H1 (cell line): ENCODE measurements around the gene USP24. TPM values are rescaled to one million over a fixed set of nuclear protein-coding genes. Genes with fewer than 3 reads are reported as not detected.

Experiments used
- CTCF ChIA-PET: fragments of 300-600 bp; sonication (Branson Sonifier 250); formaldehyde crosslinking; loops from one replicate; lab custom pipeline; 2021; ENCODE audit not compliant: partially characterized antibody; lab: Charles Lee
- POLR2A ChIA-PET: fragments of 300-600 bp; sonication (Branson Sonifier 250); formaldehyde crosslinking; loops from one replicate; lab custom pipeline; 2021; ENCODE audit warnings: inconsistent platforms; ENCODE audit not compliant: partially characterized antibody; lab: Charles Lee
- DNase-seq, 2 experiments: peaks; one replicate each; pipeline versions ENCODE4 v3.0.0 to v3.0.0-alpha.2; 2010 to 2022; ENCODE audit warnings: low spot score in 2 of 2, low read depth in 1 of 2, mixed read lengths in 1 of 2
- FAIRE-seq: peaks from 2 replicates; lab custom pipeline; 2011; peaks lifted over from hg19 to GRCh38; lab: Jason Lieb, UNC
- H2AFZ ChIP-seq: 2 replicates; pipeline ENCODE4 v1.8.1; 2012; ENCODE audit warnings: low read length, inconsistent platforms
- H2AK5ac ChIP-seq: 2 replicates; pipeline ENCODE4 v1.6.1; 2013; ENCODE audit warnings: low read depth, low read length
- H2BK120ac ChIP-seq: replicated peaks from 2 replicates; pipeline ENCODE3; 2013; ENCODE audit warnings: low read depth, low read length, inconsistent platforms
- H2BK12ac ChIP-seq: 2 replicates; pipeline ENCODE4 v1.6.1; 2013; ENCODE audit warnings: low read depth, low read length
- H2BK15ac ChIP-seq: 2 replicates; pipeline ENCODE4 v1.6.1; 2013; ENCODE audit warnings: low read length
- H2BK20ac ChIP-seq: 2 replicates; pipeline ENCODE4 v1.6.1; 2013; ENCODE audit warnings: low read length
- H2BK5ac ChIP-seq: 2 replicates; pipeline ENCODE4 v1.6.1; 2013; ENCODE audit warnings: low read depth, low read length
- H3K14ac ChIP-seq: 2 replicates; pipeline ENCODE4 v1.6.1; 2013; ENCODE audit warnings: inconsistent platforms; ENCODE audit not compliant: insufficient read length
- H3K18ac ChIP-seq: 2 replicates; pipeline ENCODE4 v1.6.1; 2013; ENCODE audit warnings: low read length; ENCODE audit errors: extremely low read depth
- H3K23ac ChIP-seq: 2 replicates; pipeline ENCODE4 v1.6.1; 2013; ENCODE audit warnings: inconsistent platforms; ENCODE audit not compliant: insufficient read length
- H3K23me2 ChIP-seq: 2 replicates; pipeline ENCODE4 v1.6.1; 2013; ENCODE audit warnings: low read depth, low read length
- H3K27ac ChIP-seq: 2 replicates; pipeline ENCODE4 v1.6.1; 2011; ENCODE audit warnings: low read depth, low read length, inconsistent platforms
- H3K27me3 ChIP-seq, 4 experiments: replicated peaks in 1 of 4; 1 replicate in 1 of 4; 2 replicates in 3 of 4; pipeline versions ENCODE4 v1.6.1 to v1.8.1; 2011 to 2013; ENCODE audit warnings: low read length in 3 of 4, mild to moderate bottlenecking in 3 of 4, inconsistent platforms in 2 of 4, mixed read lengths in 2 of 4, moderate library complexity in 1 of 4; ENCODE audit not compliant: control insufficient read depth in 3 of 4, insufficient read depth in 3 of 4; ENCODE audit errors: extremely low read depth in 1 of 4
- H3K36me3 ChIP-seq, 4 experiments: 2 replicates each; pipeline versions ENCODE4 v1.6.1 to v1.8.1; 2011 to 2013; ENCODE audit warnings: mild to moderate bottlenecking in 4 of 4, low read length in 3 of 4, moderate library complexity in 2 of 4, control low read depth in 1 of 4, inconsistent platforms in 1 of 4; ENCODE audit not compliant: insufficient read depth in 4 of 4, control insufficient read depth in 2 of 4
- H3K4ac ChIP-seq: replicated peaks from 2 replicates; pipeline ENCODE3; 2013; ENCODE audit warnings: low read length, low read depth, mixed read lengths, inconsistent platforms; ENCODE audit not compliant: insufficient read length
- H3K4me1 ChIP-seq, 4 experiments: replicated peaks in 1 of 4; 1 replicate in 1 of 4; 2 replicates in 3 of 4; pipeline versions ENCODE4 v1.6.1 to v1.8.1; 2011 to 2013; ENCODE audit warnings: low read length in 3 of 4, inconsistent platforms in 2 of 4, mixed read lengths in 1 of 4; ENCODE audit not compliant: insufficient read depth in 4 of 4, control insufficient read depth in 3 of 4
- H3K4me2 ChIP-seq, 2 experiments: 2 replicates each; pipeline versions ENCODE4 v1.6.1 to v1.8.1; 2011 to 2013; ENCODE audit warnings: low read depth in 2 of 2, low read length in 2 of 2, control low read depth in 1 of 2, inconsistent platforms in 1 of 2, mild to moderate bottlenecking in 1 of 2; ENCODE audit not compliant: insufficient read depth in 1 of 2
- H3K4me3 ChIP-seq, 4 experiments: fragments of 200-600, 300-600 bp in 1 of 4; sonication (generic), shearing (Covaris generic), sonication (Bioruptor Twin) in 1 of 4; 2 replicates each; pipeline versions ENCODE4 v1.5.1 to v1.8.1; 2011 to 2016; ENCODE audit warnings: low read length in 4 of 4, low read depth in 3 of 4, control low read depth in 2 of 4, inconsistent platforms in 2 of 4, mild to moderate bottlenecking in 2 of 4, mixed read lengths in 1 of 4, moderate library complexity in 1 of 4; ENCODE audit not compliant: insufficient read depth in 2 of 4; ENCODE audit errors: extremely low read depth in 1 of 4
- H3K56ac ChIP-seq: replicated peaks from 2 replicates; pipeline ENCODE3; 2013; ENCODE audit warnings: low read depth, mild to moderate bottlenecking, mixed read lengths, low read length, inconsistent platforms; ENCODE audit not compliant: insufficient read length
- H3K79me1 ChIP-seq: 2 replicates; pipeline ENCODE4 v1.6.1; 2013; ENCODE audit warnings: low read depth, low read length, control low read depth
- H3K79me2 ChIP-seq, 2 experiments: 2 replicates each; pipeline versions ENCODE4 v1.6.1 to v1.8.1; 2012 to 2013; ENCODE audit warnings: low read length in 2 of 2, mild to moderate bottlenecking in 2 of 2, inconsistent platforms in 1 of 2; ENCODE audit not compliant: insufficient read depth in 2 of 2, control insufficient read depth in 1 of 2
- H3K9ac ChIP-seq, 4 experiments: replicated peaks in 1 of 4; 1 replicate in 1 of 4; 2 replicates in 3 of 4; pipeline versions ENCODE4 v1.6.1 to v1.8.1; 2011 to 2013; ENCODE audit warnings: low read depth in 3 of 4, low read length in 3 of 4, control low read depth in 2 of 4, mild to moderate bottlenecking in 2 of 4, moderate library complexity in 2 of 4, inconsistent platforms in 1 of 4; ENCODE audit errors: extremely low read depth in 1 of 4
- H3K9me3 ChIP-seq, 2 experiments: 2 replicates each; pipeline versions ENCODE4 v1.6.1 to v1.8.1; 2012 to 2013; ENCODE audit warnings: mild to moderate bottlenecking in 2 of 2, moderate library complexity in 2 of 2, control low read depth in 1 of 2, inconsistent platforms in 1 of 2, low read depth in 1 of 2, low read length in 1 of 2, mixed read lengths in 1 of 2; ENCODE audit not compliant: insufficient read depth in 2 of 2
- H4K20me1 ChIP-seq, 2 experiments: replicated peaks in 1 of 2; 2 replicates each; pipeline versions ENCODE3 to v1.8.1; 2011 to 2013; ENCODE audit warnings: inconsistent platforms in 2 of 2, low read length in 2 of 2, mild to moderate bottlenecking in 1 of 2; ENCODE audit not compliant: insufficient read depth in 2 of 2, control insufficient read depth in 1 of 2
- H4K5ac ChIP-seq: 2 replicates; pipeline ENCODE4 v1.6.1; 2013; ENCODE audit warnings: low read length, low read depth, mixed read lengths, inconsistent platforms; ENCODE audit not compliant: insufficient read length
- H4K8ac ChIP-seq: 2 replicates; pipeline ENCODE4 v1.8.0; 2013; ENCODE audit warnings: mild to moderate bottlenecking, moderate library complexity, low read length, inconsistent platforms; ENCODE audit not compliant: insufficient read depth; ENCODE audit errors: extremely low read depth
- H4K91ac ChIP-seq: replicated peaks from 2 replicates; pipeline ENCODE3; 2013; ENCODE audit warnings: low read length, mixed read lengths, inconsistent platforms; ENCODE audit not compliant: insufficient read length
- BCL11A ChIP-seq, 2 experiments: IDR thresholded peaks; one replicate each; pipeline ENCODE4 v1.6.1; 2011; ENCODE audit warnings: low read depth in 2 of 2, low read length in 2 of 2, mild to moderate bottlenecking in 2 of 2
- HDAC6 ChIP-seq: IDR thresholded peaks from one replicate; pipeline ENCODE4 v1.7.1; 2012; ENCODE audit warnings: low read depth, mild to moderate bottlenecking, inconsistent platforms, low read length, moderate library complexity
- POU5F1 ChIP-seq: IDR thresholded peaks from 2 replicates; pipeline ENCODE4 v1.6.1; 2011; ENCODE audit warnings: low read depth, mild to moderate bottlenecking, low read length, moderate library complexity
- RXRA ChIP-seq: IDR thresholded peaks from 2 replicates; pipeline ENCODE4 v1.6.1; 2011; ENCODE audit warnings: low read depth, mild to moderate bottlenecking, low read length, moderate library complexity; ENCODE audit not compliant: insufficient read depth
- SUZ12 ChIP-seq: fragments of 200-600 bp; sonication (generic); IDR thresholded peaks from 2 replicates; pipeline ENCODE4 v1.6.1; 2012; ENCODE audit warnings: mild to moderate bottlenecking, inconsistent platforms, low read length, moderate library complexity, mixed read lengths
- TCF12 ChIP-seq: IDR thresholded peaks from 2 replicates; pipeline ENCODE4 v1.6.1; 2011; ENCODE audit warnings: low read depth, mild to moderate bottlenecking, low read length
- WGBS, 2 experiments: shearing (Covaris generic) in 1 of 2; methylation state at CpG; one replicate each; pipeline versions ENCODE4 v1.1.6 to v1.1.7; 2013 to 2015; ENCODE audit warnings: low lambda C conversion rate in 2 of 2, mixed read lengths in 2 of 2, inconsistent platforms in 1 of 2, low coverage in 1 of 2, missing lambda C conversion rate in 1 of 2; ENCODE audit not compliant: insufficient replicate concordance in 2 of 2, insufficient coverage in 1 of 2, insufficient read length in 1 of 2; ENCODE audit errors: extremely low coverage in 1 of 2, missing lambda C conversion rate in 1 of 2; 5-methylcytosine and 5-hydroxymethylcytosine counted together
- polyA plus RNA-seq, 7 experiments: library from polyadenylated mRNA; depleted of rRNA in 3 of 7; stranded (reverse) in 5 of 7; unstranded in 2 of 7; fragments of >200 nt in 5 of 7; fragments of 200-250 nt in 2 of 7; gene quantifications; 1 replicate in 5 of 7; 2 replicates in 1 of 7; 4 replicates in 1 of 7; pipeline versions ENCODE4 v1.2.1 to v1.2.3, GENCODE V29; 2011 to 2013; ENCODE audit warnings: missing spikeins in 2 of 7, mixed read lengths in 2 of 7
- total RNA-seq: library from RNA; stranded (reverse); fragmentation: NEBNext Ultra II Directional; extraction: Animal tissue kit (Norgen Biotek cat#: 25700); gene quantifications from 2 replicates; pipeline ENCODE4 v1.2.1, GENCODE V29; 2021

The USP24 gene
- total and polyA plus RNA-seq, 2 of the 8 experiments (the other 6 are each of a cell fraction or from before 2014, with no cell fraction given): 11.1 to 34.6 TPM

- H2BK20ac ChIP-seq: no peak overlapping the region
- H3K79me1 ChIP-seq: no peaks in the 10 kb centered on the region
- no peak overlapping the region for H2BK15ac ChIP-seq
- no peaks in the 10 kb centered on the region for H3K27me3 ChIP-seq
- no peak overlapping the region for H3K4ac ChIP-seq
- H2BK120ac ChIP-seq: no peak overlapping the region
- H3K18ac ChIP-seq: no peak overlapping the region
- H3K56ac ChIP-seq: no peak overlapping the region
- no peak overlapping the region for H2AFZ ChIP-seq
- H3K27ac ChIP-seq: no peak overlapping the region
- no peak overlapping the region for H3K4me3 ChIP-seq
- H3K14ac ChIP-seq: no peak overlapping the region
- no peak overlapping the region for H4K91ac ChIP-seq
- no peak for TF ChIP-seq POU5F1
- TF ChIP-seq SUZ12: no peak
- no peak for TF ChIP-seq BCL11A (IDR thresholded peaks at IDR 0.05; ENCODE audit: low read depth in 2 of 2, low read length in 2 of 2)
- no peak for TF ChIP-seq TCF12
- TF ChIP-seq RXRA: no peak
- TF ChIP-seq HDAC6: no peak
- no peaks in the 10 kb centered on the region for H3K79me2 ChIP-seq
- DNase-seq (no peak), FAIRE-seq (no peak)
- H3K9ac ChIP-seq: no peak overlapping the region
- H2BK5ac ChIP-seq: no peak overlapping the region
- H4K5ac ChIP-seq: no peak overlapping the region
- no peak overlapping the region for H3K23ac ChIP-seq
- POLR2A ChIA-PET: no interaction called here
- H3K9me3 ChIP-seq: no peaks in the 10 kb centered on the region
- H3K23me2 ChIP-seq: no peaks in the 10 kb centered on the region
- no peaks in the 10 kb centered on the region for H3K36me3 ChIP-seq
- no peak overlapping the region for H4K8ac ChIP-seq
- no peaks in the 10 kb centered on the region for H3K4me1 ChIP-seq
- no peaks in the 10 kb centered on the region for H4K20me1 ChIP-seq
- H2BK12ac ChIP-seq: no peak overlapping the region
- no peak overlapping the region for H2AK5ac ChIP-seq
- 85% methylated on average over 3 of the region's 3 CpGs; no CpG with 5 or more reads in 1 of the 2 experiments for WGBS, 2 experiments
- no peak overlapping the region for H3K4me2 ChIP-seq
- CTCF ChIA-PET: interaction anchor here (0.8 to 2.5 kb wide), 8 partner anchors 13 to 227 kb away, joined by 3 to 13 read pairs (median 3); no protein-coding TSS in a partner anchor
Measured at GRCh38 chr1:55255901-55256300, 40.7 kb upstream of the USP24 start.
